Effector memory CD8-positive, alpha-beta T cell (primary cell): ENCODE measurements around the gene ZNF33A.
"Not testable (repeated sequence)": the region's sequence is repeated elsewhere in the genome, so short reads cannot be mapped to it uniquely, and the experiment has no call there.

Experiments
- ATAC-seq: fragments of 150-1000 bp; cut with Tn5 transposase; replicated peaks from 2 replicates; pipeline ENCODE4 v1.10.0; 2021; ENCODE audit warnings: mild to moderate bottlenecking, moderate library complexity
- DNase-seq, 3 experiments: peaks; one replicate each; pipeline ENCODE4 v3.0.0; 2021
- H3K27ac Mint-ChIP-seq, 2 donors: one replicate each; pipeline ENCODE4 v1.8.0; 2022; ENCODE audit warnings: mild to moderate bottlenecking in 2 of 2, mixed read lengths in 2 of 2, moderate library complexity in 2 of 2
- H3K27me3 Mint-ChIP-seq, 2 donors: one replicate each; pipeline ENCODE4 v1.8.0; 2022; ENCODE audit warnings: mixed read lengths in 2 of 2
- H3K36me3 Mint-ChIP-seq: one replicate; pipeline ENCODE4 v1.8.0; 2022; ENCODE audit warnings: mild to moderate bottlenecking, moderate library complexity, mixed read lengths; ENCODE audit not compliant: insufficient read depth
- H3K4me1 Mint-ChIP-seq, 2 donors: one replicate each; pipeline ENCODE4 v1.8.0; 2022; ENCODE audit warnings: low read depth in 2 of 2, mixed read lengths in 2 of 2
- H3K4me3 Mint-ChIP-seq, 2 donors: one replicate each; pipeline ENCODE4 v1.8.0; 2022; ENCODE audit warnings: mild to moderate bottlenecking in 2 of 2, mixed read lengths in 2 of 2, moderate library complexity in 2 of 2
- H3K9me3 Mint-ChIP-seq, 2 donors: one replicate each; pipeline ENCODE4 v1.8.0; 2022; ENCODE audit warnings: mixed read lengths in 2 of 2
- total RNA-seq, 9 experiments: gene quantifications; one replicate each; lab custom pipeline; 2026; lab: John Stamatoyannopoulos, UW

ZNF33A gene
- total RNA-seq, result 48.0 to 209 (median 66.0) reads per million in 9 experiments

DNA sequence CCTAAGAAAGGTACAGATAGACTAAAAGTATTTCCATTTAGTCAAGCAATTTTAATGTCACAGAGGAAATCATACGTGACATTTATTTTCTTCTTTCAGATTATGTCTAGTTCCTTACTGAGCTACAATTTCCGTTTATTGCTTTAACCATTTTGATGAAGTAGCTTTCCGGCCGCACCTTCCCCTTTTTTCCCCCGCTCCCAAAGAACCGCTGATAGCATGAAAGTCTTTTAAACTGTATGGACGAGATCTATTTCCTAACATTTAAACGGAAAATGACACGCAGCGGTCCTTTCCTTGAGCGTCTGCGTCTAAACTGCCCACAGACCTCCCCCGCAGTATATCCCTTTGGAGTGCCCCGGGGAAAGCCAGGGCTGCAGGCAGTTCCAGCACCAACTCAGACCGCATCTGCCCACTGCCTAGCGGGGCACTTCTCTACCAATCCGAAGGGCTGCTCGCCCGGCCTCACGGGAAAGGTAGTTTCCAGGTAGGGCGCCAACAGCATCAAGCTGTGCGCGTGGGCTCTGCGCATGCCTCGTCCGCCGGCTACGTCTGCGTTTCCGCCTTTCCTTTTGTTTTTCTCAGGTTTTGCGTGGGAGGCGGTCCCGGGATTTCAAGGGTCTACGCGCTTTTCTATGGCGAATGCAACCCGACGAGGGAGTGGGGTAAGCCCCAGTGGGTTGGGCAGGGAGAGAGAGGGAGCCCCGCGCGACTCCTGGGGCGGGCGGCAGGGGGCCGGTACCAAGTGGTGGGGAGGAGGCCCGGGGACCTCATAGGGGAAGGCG lies at the start of gene ZNF33A:
TSS of gene ZNF33A (plus strand) at position 557 of the 785 bp plus-strand sequence. CDS start 1,667 bp downstream, outside the sequence.
- H3K4me1 Mint-ChIP-seq, result peaks cover 24 to 27% of the 10 kb centered on the region in 2 donors
- ATAC-seq (peak; percentile 81), DNase-seq (peak; percentile 87 to 91 (median 88))
- H3K36me3 Mint-ChIP-seq, result peaks cover 45% of the 10 kb centered on the region
- no peaks in the 10 kb centered on the region for H3K27me3 Mint-ChIP-seq
- H3K9me3 Mint-ChIP-seq, result no peaks in the 10 kb centered on the region
- peak within 1 kb of the TSS; percentile 100 for H3K27ac Mint-ChIP-seq
- H3K4me3 Mint-ChIP-seq, result peak within 1 kb of the TSS; percentile 97 to 98

DNA sequence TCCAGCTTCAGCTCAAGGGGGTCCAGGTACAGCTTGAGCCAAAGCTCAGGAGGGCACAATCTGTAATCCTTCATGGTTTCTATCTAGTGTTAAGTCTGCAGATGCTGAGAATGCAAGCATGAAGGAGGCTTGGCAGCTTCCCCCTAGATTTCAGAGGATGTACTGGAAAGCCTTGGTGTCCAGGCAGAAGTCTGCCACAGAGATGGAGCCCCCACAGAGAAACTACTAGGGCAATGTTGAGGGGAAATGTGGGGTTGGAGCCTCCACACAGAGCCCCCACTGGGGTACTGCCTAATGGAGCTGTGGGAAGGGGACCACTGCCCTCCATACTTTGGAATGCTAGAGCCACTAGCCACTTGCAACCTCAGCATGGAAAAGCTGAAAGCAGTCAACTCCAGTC lies 45.5 kb upstream of the ZNF33A start:
- Mint-ChIP-seq H3K27ac (no peak overlapping the region), H3K27me3 (no peaks in the 10 kb centered on the region), H3K36me3 (peaks cover 25% of the 10 kb centered on the region), H3K4me1 (peaks cover 2 to 4% of the 10 kb centered on the region in 2 donors), H3K9me3 (peaks cover 3 to 16% of the 10 kb centered on the region in 2 donors), H3K4me3 (no peak overlapping the region)
- no peak for DNase-seq
- ATAC-seq, result no peak

DNA sequence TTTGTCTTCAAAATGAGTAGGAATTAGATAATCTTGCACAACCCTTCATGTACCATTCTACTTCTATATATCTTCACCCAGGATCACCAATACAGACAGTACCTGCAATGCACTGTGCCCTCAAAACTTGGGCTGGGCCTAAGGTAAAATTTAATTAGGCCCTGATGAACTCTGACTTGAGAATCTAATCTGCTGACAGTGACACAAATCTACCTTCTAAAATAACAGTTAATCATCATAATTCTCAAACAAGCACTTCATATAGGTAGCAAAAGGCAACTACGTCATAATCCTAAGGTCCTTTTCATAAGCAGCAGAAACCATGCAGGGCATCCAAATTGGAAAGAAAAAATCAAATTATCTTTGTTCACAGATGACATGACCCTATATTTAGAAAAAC lies 38.1 kb upstream of the ZNF33A start:
- Mint-ChIP-seq H3K36me3 (peaks cover 19% of the 10 kb centered on the region), H3K27ac (no peak overlapping the region), H3K4me1 (peaks cover 12 to 20% of the 10 kb centered on the region in 2 donors), H3K4me3 (no peak overlapping the region), H3K9me3 (no peaks in the 10 kb centered on the region), H3K27me3 (no peaks in the 10 kb centered on the region)
- DNase-seq (no peak), ATAC-seq (no peak)

DNA sequence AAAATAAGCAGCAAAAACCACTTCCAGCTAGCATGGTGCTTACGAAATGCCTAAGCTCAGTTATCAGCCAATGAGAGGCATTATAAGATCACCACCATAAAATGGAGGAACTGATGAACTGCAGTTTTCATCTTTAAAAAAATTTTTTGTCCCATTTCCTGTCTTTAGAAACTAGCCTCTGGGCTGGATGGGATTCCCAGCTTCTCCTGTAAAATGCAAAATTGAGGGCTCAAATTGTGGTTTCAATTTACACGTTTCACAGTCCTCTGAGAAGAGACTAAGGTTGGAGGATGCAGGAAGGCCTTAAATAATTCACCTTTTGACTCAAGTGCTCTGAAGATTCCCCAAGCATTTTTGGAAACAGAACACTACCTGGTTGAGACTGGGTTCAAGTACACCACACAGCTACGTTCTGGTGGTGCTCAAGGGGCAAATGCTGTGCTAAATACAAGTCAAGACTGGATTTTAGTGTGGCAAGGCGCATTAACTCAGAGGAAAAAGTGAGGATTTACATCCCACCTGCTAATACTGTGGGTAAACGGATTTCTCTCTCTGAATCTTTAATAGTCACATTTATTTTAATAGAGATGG lies 35.0 kb upstream of the ZNF33A start:
- Mint-ChIP-seq H3K27me3 (no peaks in the 10 kb centered on the region), H3K4me3 (peak overlapping the region; percentile 88 to 92), H3K9me3 (no peaks in the 10 kb centered on the region), H3K27ac (peak overlapping the region; percentile 96 to 98), H3K4me1 (peaks cover 11 to 20% of the 10 kb centered on the region in 2 donors), H3K36me3 (peaks cover 9% of the 10 kb centered on the region)
- no peak for DNase-seq
- ATAC-seq, result no peak

DNA sequence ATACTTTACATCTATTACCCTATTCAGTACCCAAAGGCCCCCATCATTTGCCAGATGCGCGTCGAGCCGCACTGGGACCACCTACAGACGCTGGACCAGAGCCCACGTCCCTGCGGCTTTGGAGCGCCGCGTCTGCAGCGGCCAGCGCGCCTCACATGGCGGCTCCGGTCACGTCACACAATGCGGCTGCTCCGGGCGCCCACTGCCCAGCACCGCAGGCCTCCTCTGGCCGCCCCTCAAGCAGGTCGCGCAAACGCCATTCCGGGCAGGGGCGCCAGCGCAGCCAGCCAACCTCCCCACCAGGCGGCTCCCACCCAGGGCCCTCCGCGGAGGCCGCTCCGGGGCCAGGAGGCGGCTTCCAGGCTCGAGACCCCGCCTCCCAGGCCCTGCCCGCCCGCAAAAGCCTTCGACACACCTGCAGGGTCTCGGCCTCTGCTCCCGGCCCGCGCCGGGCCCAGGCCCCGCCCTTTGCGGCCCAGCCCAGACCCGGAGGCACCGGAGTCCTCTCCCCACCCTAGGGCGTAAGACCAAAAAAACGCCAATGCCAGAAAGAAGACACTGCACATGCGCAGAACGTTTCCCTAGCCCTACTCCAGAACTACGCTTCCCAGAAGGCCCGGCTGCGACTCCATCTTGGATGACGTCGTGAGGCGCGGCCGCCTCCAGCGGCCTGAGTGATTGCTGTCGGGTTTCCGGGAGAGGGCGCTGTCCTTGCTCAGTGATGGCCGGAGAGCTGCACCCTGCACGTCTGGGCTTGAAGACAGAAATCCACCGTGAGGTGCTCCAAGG lies 34.2 kb upstream of the ZNF33A start, which contains the start of gene ZNF25:
TSS of gene ZNF25 (minus strand) at position 557 of the 789 bp plus-strand sequence. CDS start 4,925 bp downstream, outside the sequence.
- ATAC-seq, result peak; percentile 84
- Mint-ChIP-seq H3K36me3 (peaks cover 5% of the 10 kb centered on the region), H3K4me3 (peak within 1 kb of the TSS; percentile 88 to 92), H3K27ac (peak within 1 kb of the TSS; percentile 96 to 98), H3K4me1 (peaks cover 11 to 20% of the 10 kb centered on the region in 2 donors), H3K27me3 (no peaks in the 10 kb centered on the region), H3K9me3 (no peaks in the 10 kb centered on the region)
- peak; percentile 92 to 94 (median 93) for DNase-seq

DNA sequence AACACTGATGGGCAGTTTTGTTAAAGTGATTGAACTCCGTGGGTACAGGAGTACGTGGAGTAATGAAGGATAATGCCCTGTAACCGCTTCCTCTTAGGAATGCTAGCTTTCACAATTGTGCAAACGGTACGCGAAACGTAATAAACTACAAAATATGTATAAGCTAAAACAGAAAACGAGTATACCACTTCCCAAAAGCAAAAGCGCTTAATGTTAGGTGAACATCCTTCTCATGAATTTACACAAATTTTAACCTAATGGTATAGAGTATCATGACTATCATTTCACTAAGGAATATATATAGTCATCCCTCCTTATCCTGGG lies 33.6 kb upstream of the ZNF33A start:
- ATAC-seq, result no peak
- Mint-ChIP-seq H3K27ac (peak overlapping the region; percentile 96 to 98), H3K36me3 (peaks cover 5% of the 10 kb centered on the region), H3K4me1 (peaks cover 11 to 20% of the 10 kb centered on the region in 2 donors), H3K9me3 (no peaks in the 10 kb centered on the region), H3K4me3 (peak overlapping the region; percentile 88 to 92), H3K27me3 (no peaks in the 10 kb centered on the region)
- no peak for DNase-seq

DNA sequence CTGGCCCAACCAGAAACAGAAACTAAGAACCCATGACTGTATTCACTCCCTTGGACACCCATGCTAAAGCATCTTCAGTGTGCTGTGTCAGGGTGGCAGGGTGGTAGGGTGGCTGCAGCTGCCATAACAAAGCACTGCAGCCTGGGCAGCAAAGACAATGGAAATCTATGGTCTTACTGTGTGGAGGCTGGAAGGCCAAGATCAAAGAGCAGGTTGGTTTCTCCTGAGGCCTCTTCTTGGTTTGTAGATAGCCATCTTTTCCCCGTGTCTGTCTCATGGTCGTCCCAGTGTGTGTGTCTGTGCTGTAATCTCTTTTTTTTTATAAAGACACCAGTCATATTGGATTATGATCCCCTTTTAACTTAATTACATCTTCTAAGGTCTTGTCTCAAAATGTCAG lies 18.8 kb upstream of the ZNF33A start:
- ATAC-seq (no peak), DNase-seq (no peak)
- Mint-ChIP-seq H3K9me3 (no peaks in the 10 kb centered on the region), H3K36me3 (no peaks in the 10 kb centered on the region), H3K4me3 (no peak overlapping the region), H3K27ac (no peak overlapping the region), H3K27me3 (peaks cover 11 to 17% of the 10 kb centered on the region in 2 donors), H3K4me1 (no peaks in the 10 kb centered on the region)

DNA sequence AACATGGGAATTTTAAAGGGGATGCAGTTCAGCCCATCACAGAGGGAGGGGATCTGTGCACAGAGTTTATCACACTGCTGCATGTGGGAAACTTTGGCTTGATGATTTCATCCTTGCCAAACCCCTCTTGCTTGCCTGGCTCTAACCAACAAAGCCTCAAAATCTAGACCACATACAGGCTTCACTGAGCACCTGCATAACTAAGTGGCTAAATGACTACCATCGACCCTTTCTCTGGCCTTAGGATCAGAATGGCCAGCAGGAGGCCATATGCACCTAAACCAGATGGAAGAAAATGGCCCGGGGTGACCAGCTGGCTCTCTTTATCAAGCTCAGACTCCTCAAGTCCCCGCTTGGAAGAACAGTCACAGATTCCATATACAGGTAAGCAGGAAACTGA lies 18.4 kb upstream of the ZNF33A start:
- ATAC-seq, result no peak

DNA sequence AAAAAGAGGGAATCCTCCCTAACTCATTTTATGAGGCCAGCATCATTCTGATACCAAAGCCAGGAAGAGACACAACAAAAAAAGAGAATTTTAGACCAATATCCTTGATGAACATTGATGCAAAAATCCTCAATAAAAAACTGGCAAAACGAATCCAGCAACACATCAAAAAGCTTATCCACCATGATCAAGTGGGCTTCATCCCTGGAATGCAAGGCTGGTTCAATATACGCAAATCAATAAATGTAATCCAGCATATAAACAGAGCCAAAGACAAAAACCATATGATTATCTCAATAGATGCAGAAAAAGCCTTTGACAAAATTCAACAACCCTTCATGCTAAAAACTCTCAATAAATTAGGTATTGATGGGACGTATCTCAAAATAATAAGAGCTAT lies 11.6 kb upstream of the ZNF33A start:
- H3K36me3 Mint-ChIP-seq, H3K4me1 Mint-ChIP-seq, DNase-seq, ATAC-seq, H3K4me3 Mint-ChIP-seq, H3K27me3 Mint-ChIP-seq, H3K9me3 Mint-ChIP-seq, H3K27ac Mint-ChIP-seq: not testable (repeated sequence)

More for the DNA sequence above, 18.4 kb upstream of the ZNF33A start:
- Mint-ChIP-seq H3K36me3 (no peaks in the 10 kb centered on the region), H3K9me3 (no peaks in the 10 kb centered on the region), H3K4me1 (no peaks in the 10 kb centered on the region), H3K27ac (no peak overlapping the region), H3K4me3 (no peak overlapping the region), H3K27me3 (peaks cover 11 to 17% of the 10 kb centered on the region in 2 donors)
- DNase-seq, result no peak

DNA sequence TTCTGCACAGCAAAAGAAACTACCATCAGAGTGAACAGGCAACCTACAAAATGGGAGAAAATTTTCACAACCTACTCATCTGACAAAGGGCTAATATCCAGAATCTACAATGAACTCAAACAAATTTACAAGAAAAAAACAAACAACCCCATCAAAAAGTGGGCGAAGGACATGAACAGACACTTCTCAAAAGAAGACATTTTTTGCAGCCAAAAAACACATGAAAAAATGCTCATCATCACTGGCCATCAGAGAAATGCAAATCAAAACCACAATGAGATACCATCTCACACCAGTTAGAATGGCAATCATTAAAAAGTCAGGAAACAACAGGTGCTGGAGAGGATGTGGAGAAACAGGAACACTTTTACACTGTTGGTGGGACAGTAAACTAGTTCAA lies 10.0 kb upstream of the ZNF33A start:
- DNase-seq, H3K4me1 Mint-ChIP-seq, H3K36me3 Mint-ChIP-seq, H3K27ac Mint-ChIP-seq, H3K4me3 Mint-ChIP-seq, H3K27me3 Mint-ChIP-seq, H3K9me3 Mint-ChIP-seq, ATAC-seq: not testable (repeated sequence)

DNA sequence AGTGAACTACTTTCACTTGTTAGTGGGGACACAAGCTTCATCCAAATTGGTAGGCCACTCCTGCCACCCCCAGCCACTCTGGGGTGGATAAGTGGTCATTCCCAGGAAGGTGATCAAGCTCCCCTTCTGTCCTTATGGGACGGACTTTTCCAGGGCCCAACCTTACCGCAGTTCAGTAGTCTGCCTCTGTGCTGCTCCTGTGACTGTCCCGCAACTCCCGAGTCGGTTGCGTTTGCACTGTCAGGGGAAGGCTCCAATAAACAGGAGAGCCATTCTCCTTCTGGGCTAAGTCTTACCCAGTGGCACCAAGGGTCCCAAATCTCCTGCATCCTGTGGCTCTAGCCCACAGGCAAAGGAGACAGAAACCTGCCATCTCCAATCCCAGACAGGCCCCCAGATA lies 7.4 kb upstream of the ZNF33A start:
- no peak for ATAC-seq
- DNase-seq, result no peak
- Mint-ChIP-seq H3K9me3 (no peaks in the 10 kb centered on the region), H3K36me3 (no peaks in the 10 kb centered on the region), H3K4me1 (no peaks in the 10 kb centered on the region), H3K27ac (no peak overlapping the region), H3K27me3 (no peaks in the 10 kb centered on the region), H3K4me3 (no peak overlapping the region)

DNA sequence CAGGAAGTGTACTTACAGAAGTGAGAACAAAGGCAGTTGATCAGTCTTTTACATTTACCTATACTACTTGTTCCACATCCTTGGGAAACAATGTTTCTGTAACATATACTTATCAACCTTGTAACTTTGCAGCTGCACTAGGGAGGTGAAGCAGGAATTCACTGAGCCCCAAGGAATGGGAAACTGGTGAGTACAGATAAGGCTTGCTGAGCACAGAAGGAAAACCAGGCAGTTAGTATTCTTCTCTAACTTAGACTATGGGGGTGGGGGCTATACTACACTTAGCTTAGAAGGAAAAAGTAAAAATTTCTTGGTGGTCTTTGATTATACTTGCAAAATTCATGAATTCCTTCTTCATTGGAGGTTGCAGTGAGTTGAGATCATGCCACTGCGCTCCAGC lies 6.9 kb upstream of the ZNF33A start:
- ATAC-seq, result no peak
- H3K9me3 Mint-ChIP-seq, result no peaks in the 10 kb centered on the region
- H3K36me3 Mint-ChIP-seq, result no peaks in the 10 kb centered on the region

DNA sequence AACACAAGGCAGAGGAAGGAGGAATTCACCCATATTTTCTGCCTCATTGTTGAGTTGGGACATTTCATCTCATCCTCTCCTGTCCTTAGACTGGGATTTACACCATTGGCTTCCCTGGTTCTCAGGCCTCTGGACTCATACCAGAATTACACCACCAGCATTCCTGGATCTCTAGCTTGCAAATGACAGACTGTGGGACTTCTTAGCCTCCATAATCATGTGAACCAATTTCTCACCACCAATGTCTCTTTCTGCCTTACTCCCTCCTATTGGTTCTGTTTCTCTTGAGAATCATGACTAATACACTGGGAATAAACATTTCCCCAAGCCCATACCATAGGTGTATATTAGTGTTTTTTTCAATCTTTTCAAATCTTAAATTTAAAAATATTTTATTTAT lies 2.9 kb upstream of the ZNF33A start:
- DNase-seq, result no peak
- Mint-ChIP-seq H3K27ac (no peak overlapping the region), H3K4me3 (no peak overlapping the region), H3K27me3 (no peaks in the 10 kb centered on the region), H3K9me3 (no peaks in the 10 kb centered on the region), H3K36me3 (peaks cover 20% of the 10 kb centered on the region), H3K4me1 (peaks cover 12 to 18% of the 10 kb centered on the region in 2 donors)
- no peak for ATAC-seq

More for the DNA sequence above, 6.9 kb upstream of the ZNF33A start:
- H3K4me1 Mint-ChIP-seq, result no peaks in the 10 kb centered on the region
- no peak overlapping the region for H3K27ac Mint-ChIP-seq
- DNase-seq, result no peak
- no peaks in the 10 kb centered on the region for H3K27me3 Mint-ChIP-seq
- H3K4me3 Mint-ChIP-seq, result no peak overlapping the region
